Stomach (tissue), 19 donors: Measurements from ENCODE around the gene OR2T10. TPM values are rescaled to one million over a fixed set of nuclear protein-coding genes. Genes with fewer than 3 reads are reported as not detected.
"Not testable (repeated sequence)": the region's sequence is repeated elsewhere in the genome, so short reads cannot be mapped to it uniquely, and the experiment has no call there.

Source experiments
- DNase-seq, 2 donors: peaks; one replicate each; pipeline versions ENCODE4 v3.0.0 to v3.0.0-alpha.2; 2013 to 2019
- H3K27ac ChIP-seq, 5 donors: fragments of 200-600 bp in 4 of 5; sonication (generic) in 4 of 5; one replicate each; pipeline ENCODE4 v1.5.1; 2013 to 2019; ENCODE audit warnings: mild to moderate bottlenecking in 1 of 5, moderate library complexity in 1 of 5
- H3K27me3 ChIP-seq, 3 donors: fragments of 200-600 bp; sonication (generic); one replicate each; pipeline ENCODE4 v1.5.1; 2017 to 2019; ENCODE audit warnings: mixed run types in 1 of 3
- H3K36me3 ChIP-seq, 4 donors: fragments of 200-600 bp; sonication (generic); 1 replicate in 3 of 4; 2 replicates in 1 of 4; pipeline ENCODE4 v1.5.1; 2016 to 2019
- H3K4me1 ChIP-seq, 4 donors: fragments of 200-600 bp; sonication (generic); one replicate each; pipeline ENCODE4 v1.5.1; 2016 to 2019
- H3K4me3 ChIP-seq, 4 donors: fragments of 200-600 bp; sonication (generic) in 3 of 4; one replicate each; pipeline ENCODE4 v1.5.1; 2016 to 2019; ENCODE audit warnings: mild to moderate bottlenecking in 1 of 4
- H3K9me3 ChIP-seq, 4 donors: fragments of 200-600 bp; sonication (generic); one replicate each; pipeline ENCODE4 v1.5.1; 2016 to 2019
- CTCF ChIP-seq, 7 experiments: fragments of 450-650 bp in 4 of 7; fragments of 200-600 bp in 3 of 7; sonication (generic) in 3 of 7; IDR thresholded peaks; one replicate each; pipeline ENCODE4 v1.5.1; 2016 to 2019; ENCODE audit warnings: antibody characterized with exemption in 7 of 7, control low read depth in 2 of 7, mild to moderate bottlenecking in 1 of 7
- EP300 ChIP-seq: sonication (generic); formaldehyde crosslinking; IDR thresholded peaks from one replicate; pipeline ENCODE4 v1.6.1; 2017; ENCODE audit warnings: antibody characterized with exemption
- POLR2A ChIP-seq, 4 donors: fragments of 450-650 bp; IDR thresholded peaks; one replicate each; pipeline ENCODE4 v1.6.1; 2016; ENCODE audit warnings: antibody characterized with exemption in 4 of 4, control low read depth in 2 of 4, mild to moderate bottlenecking in 1 of 4, moderate library complexity in 1 of 4
- POLR2AphosphoS5 ChIP-seq, 3 donors: sonication (generic); formaldehyde crosslinking; IDR thresholded peaks; one replicate each; pipeline ENCODE4 v1.6.1; 2016; ENCODE audit warnings: antibody characterized with exemption in 3 of 3
- WGBS, 5 donors: extraction: QIAGEN DNeasy Blood & Tissue Kit in 3 of 5; methylation state at CpG; one replicate each; pipeline versions ENCODE4 v1.1.5 to v1.1.7; 2013 to 2018; 5-methylcytosine and 5-hydroxymethylcytosine counted together
- intact Hi-C: fragments of 100-400 bp; cut with DNase I; formaldehyde crosslinking; loops from one replicate; pipeline ENCODE4 v1.15.1; 2023; ENCODE audit warnings: low total_unique reads
- long read RNA-seq, 10 donors: transcript quantifications; one replicate each; lab custom pipeline, GENCODE V29; 2026
- polyA plus RNA-seq, 3 donors: library from polyadenylated mRNA; stranded (reverse); fragments of 200-250 nt; gene quantifications; one replicate each; pipeline ENCODE4 v1.2.3, GENCODE V29; 2013
- total RNA-seq, 5 donors: library from RNA; depleted of rRNA; stranded (reverse); fragments of >200 nt; gene quantifications; one replicate each; pipeline versions ENCODE4 v1.1.0 to v1.2.3, GENCODE V29; 2014 to 2016
- donor health status: healthy with polysubstance abuse.
- donor health status: Bipolar disorder and iron deficiency.
- donor health status: healthy.

Gene OR2T10, protein sequence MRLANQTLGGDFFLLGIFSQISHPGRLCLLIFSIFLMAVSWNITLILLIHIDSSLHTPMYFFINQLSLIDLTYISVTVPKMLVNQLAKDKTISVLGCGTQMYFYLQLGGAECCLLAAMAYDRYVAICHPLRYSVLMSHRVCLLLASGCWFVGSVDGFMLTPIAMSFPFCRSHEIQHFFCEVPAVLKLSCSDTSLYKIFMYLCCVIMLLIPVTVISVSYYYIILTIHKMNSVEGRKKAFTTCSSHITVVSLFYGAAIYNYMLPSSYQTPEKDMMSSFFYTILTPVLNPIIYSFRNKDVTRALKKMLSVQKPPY
- total RNA-seq (not detected), polyA plus RNA-seq (not detected)
- long read RNA-seq, donor 1, result 0 reads
- long read RNA-seq, donor 2, result 0 reads
- long read RNA-seq, donor 3, result 0 reads
- long read RNA-seq, donor 4, result 0 reads
- long read RNA-seq, donor 5, result 0 reads
- long read RNA-seq, donor 6, result 0 reads
- long read RNA-seq, donor 7, result 0 reads
- long read RNA-seq, donor 8, result 0 reads
- long read RNA-seq, donor 9, result 0 reads
- long read RNA-seq, donor 10, result 0 reads

DNA sequence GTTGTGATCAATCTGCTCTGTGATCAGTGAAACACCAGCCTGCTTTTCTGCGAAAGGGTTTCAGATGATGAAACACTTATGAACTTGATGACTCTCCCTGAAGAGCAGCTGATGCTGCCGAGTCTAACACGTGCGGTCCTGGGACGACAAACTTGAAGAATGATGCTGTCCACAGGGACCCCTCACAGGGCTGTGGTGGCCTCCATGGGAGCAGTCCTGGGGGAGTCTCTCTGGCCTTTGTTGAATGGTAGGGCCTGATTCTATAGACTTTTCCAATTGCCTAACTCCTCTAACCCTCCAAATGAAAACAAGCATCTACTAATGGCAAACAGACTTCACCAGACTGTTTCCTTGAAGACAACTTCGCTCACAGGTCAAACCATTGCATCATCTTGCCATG, at the start of gene OR2T10:
Gene OR2T10 (minus strand): TSS at position 112 of the 400 bp plus-strand sequence. CDS start 3,932 bp downstream, outside the sequence.
- H3K27ac ChIP-seq, result no peak within 1 kb of the TSS
- H3K9me3 ChIP-seq, result no peaks in the 10 kb centered on the region
- H3K4me1 ChIP-seq, result no peaks in the 10 kb centered on the region
- TF ChIP-seq CTCF (IDR thresholded peaks at IDR 0.05), result no peak
- no peak for TF ChIP-seq EP300
- TF ChIP-seq POLR2A (IDR thresholded peaks at IDR 0.05), result no peak
- TF ChIP-seq POLR2AphosphoS5 (IDR thresholded peaks at IDR 0.05), result no peak
- intact Hi-C loops, result no loop called here
- H3K27me3 ChIP-seq, result no peaks in the 10 kb centered on the region
- no peak within 1 kb of the TSS for H3K4me3 ChIP-seq
- WGBS, 5 donors, result 86 to 94% (median 87%) methylated on average over 6 of the region's 6 CpGs
- H3K36me3 ChIP-seq, result no peaks in the 10 kb centered on the region
- DNase-seq, result no peak

DNA sequence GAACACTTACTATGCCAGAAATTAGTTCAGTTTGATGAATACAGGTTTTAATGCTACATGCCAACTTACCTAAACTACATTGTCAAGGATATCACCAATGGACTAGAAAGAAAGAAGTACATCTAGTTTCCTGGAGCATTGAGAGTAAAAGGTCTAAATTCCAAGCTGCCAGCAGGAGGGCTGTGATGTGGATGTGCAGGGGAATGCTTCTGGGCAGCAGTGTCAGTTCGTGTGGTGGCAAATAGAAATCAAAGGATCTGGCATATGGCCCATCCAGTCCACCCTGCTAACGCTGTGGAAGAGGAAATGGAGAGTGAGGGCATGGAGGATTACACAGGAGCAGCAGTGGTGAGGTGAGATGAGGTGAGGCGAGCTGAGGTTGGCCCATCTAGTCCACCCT, 47.7 kb upstream of the OR2T10 start, which contains the start of gene OR2T35:
Gene OR2T35 (minus strand): TSS at position 101 of the 400 bp plus-strand sequence. CDS start 6,020 bp downstream, outside the sequence.
- H3K27ac ChIP-seq, DNase-seq, H3K4me3 ChIP-seq, intact Hi-C loops, H3K9me3 ChIP-seq, H3K36me3 ChIP-seq, H3K27me3 ChIP-seq, H3K4me1 ChIP-seq: not testable (repeated sequence)
- 54 to 86% (median 56%) methylated on average over 1 to 3 of the region's 3 CpGs; no CpG with 5 or more reads in 2 of the 5 donors for WGBS, 5 donors

DNA sequence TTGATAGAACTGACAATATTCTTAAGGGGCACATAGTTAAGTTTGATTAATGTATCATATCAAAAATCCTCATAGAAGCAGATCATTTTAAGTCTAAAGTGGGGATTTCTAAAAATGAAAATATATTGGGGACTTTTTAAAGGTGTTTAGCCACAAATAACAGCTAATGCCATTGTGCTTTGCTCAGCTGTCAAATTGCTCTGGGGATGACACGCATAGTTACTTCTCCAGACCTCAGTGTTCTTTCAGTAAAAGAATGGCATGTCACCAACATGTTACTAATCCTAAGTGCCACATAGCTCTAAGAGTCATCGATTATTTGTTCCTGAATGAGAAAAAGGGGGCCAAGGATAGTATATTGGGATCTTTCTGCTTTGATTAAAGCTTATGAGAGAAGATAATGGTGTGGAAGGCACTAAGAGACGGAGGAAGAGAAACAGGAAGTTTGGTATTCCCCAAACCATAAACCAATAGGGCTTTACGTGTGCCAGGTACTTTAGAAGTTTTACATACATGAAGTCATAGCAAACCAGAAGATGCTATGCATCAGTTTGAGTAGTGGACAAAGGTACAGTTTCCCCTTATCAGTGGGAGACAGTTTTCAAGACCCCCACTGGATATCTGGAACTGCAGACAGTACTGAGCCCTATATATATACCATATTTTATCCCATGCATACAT, 45.6 kb upstream of the OR2T10 start:
- H3K27me3 ChIP-seq, H3K4me3 ChIP-seq, DNase-seq, H3K27ac ChIP-seq, H3K4me1 ChIP-seq, H3K9me3 ChIP-seq, H3K36me3 ChIP-seq, intact Hi-C loops: not testable (repeated sequence)
- WGBS, 5 donors, result no CpG with 5 or more reads among the region's 4 CpGs

DNA sequence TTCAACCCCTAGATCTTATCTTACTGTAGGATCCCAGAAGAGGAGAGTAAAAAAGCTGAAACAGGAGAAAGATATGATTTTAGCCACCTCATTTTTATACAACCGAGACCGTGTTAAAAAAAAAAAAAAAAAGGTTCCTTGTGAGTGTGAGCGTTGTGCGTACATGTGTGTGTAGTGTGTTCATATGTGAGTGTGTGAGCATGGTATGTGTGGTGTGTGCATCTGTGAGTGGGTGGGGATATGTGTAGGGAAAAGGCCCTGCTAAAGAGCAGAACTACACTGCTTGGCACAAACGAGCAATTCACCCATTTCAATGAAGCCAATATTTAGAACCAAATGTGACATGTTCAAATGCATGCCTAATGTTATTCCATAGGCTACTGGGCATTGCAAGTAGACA, 44.1 kb upstream of the OR2T10 start:
- H3K4me3 ChIP-seq, intact Hi-C loops, H3K4me1 ChIP-seq, H3K27ac ChIP-seq, H3K9me3 ChIP-seq, DNase-seq, H3K27me3 ChIP-seq, H3K36me3 ChIP-seq: not testable (repeated sequence)
- WGBS, 5 donors, result 94 to 100% (median 95%) methylated on average over 2 to 4 of the region's 5 CpGs; no CpG with 5 or more reads in 2 of the 5 donors

GRCh38 chr1:248640906-248641305, 43.4 kb upstream of the OR2T10 start:
- H3K27me3 ChIP-seq, DNase-seq, intact Hi-C loops, H3K4me1 ChIP-seq, H3K27ac ChIP-seq, H3K9me3 ChIP-seq, H3K36me3 ChIP-seq, H3K4me3 ChIP-seq: not testable (repeated sequence)
- WGBS, 5 donors, result no CpG with 5 or more reads among the region's 3 CpGs

DNA sequence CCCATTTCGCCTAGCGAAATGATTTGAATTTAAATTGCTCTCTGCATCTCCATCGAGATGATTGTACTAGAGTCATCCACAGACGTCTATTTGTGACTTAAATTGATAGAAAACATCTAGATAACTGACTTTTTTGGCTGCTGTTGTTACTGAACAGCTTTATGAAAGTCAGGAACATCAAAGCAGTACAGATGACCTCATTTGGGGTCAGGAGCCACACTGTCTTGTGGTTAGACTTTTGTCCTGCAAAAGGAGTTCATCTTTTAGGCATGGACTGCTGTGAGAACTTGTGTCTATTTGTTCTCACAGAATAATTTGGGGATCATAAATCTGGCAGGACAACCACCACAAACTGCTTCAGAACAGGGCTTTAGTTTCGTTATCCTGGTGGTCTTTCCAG, 42.2 kb upstream of the OR2T10 start:
- WGBS, 5 donors, result no CpG with 5 or more reads among the region's 5 CpGs
- H3K27me3 ChIP-seq, H3K9me3 ChIP-seq, intact Hi-C loops, H3K4me3 ChIP-seq, H3K4me1 ChIP-seq, DNase-seq, H3K36me3 ChIP-seq, H3K27ac ChIP-seq: not testable (repeated sequence)

- H3K27me3 ChIP-seq, intact Hi-C loops, H3K9me3 ChIP-seq, H3K4me1 ChIP-seq, DNase-seq, H3K36me3 ChIP-seq, H3K27ac ChIP-seq, H3K4me3 ChIP-seq: not testable (repeated sequence)
- WGBS, 5 donors, result 19 to 41% (median 22%) methylated on average over 2 of the region's 5 CpGs
Measured at GRCh38 chr1:248636612-248637011, 39.1 kb upstream of the OR2T10 start.

GRCh38 chr1:248634991-248635390, 37.5 kb upstream of the OR2T10 start, which contains the start of gene OR2T11:
TSS of gene OR2T11 (minus strand) at chr1:248635091. CDS start at chr1:248627128, 7,963 bp downstream.
- not testable (repeated sequence) for H3K9me3 ChIP-seq, H3K27ac ChIP-seq
- no CpG with 5 or more reads among the region's 2 CpGs for WGBS, 5 donors

More at GRCh38 chr1:248634991-248635390, 37.5 kb upstream of the OR2T10 start, which contains the start of gene OR2T11:
- H3K4me1 ChIP-seq, H3K4me3 ChIP-seq, DNase-seq, H3K27me3 ChIP-seq, H3K36me3 ChIP-seq, intact Hi-C loops: not testable (repeated sequence)
